WTC11 (cell line): ENCODE data around the gene CDR2. TPM values are rescaled to one million over a fixed set of nuclear protein-coding genes. Genes with fewer than 3 reads are reported as not detected.

Experiments used
- ATAC-seq: fragments of 200-7000 bp; cut with Tn5 transposase; 2 replicates; pipeline ENCODE4 v1.10.0; 2021; ENCODE audit warnings: mild to moderate bottlenecking, moderate library complexity
- CTCF ChIA-PET: fragments of 300-600 bp; sonication (Branson Sonifier 250); formaldehyde crosslinking; loops from one replicate; lab custom pipeline; 2021; ENCODE audit warnings: antibody characterized with exemption; lab: Charles Lee
- POLR2A ChIA-PET: fragments of 350-600 bp; sonication (Branson Sonifier 250); formaldehyde crosslinking; loops from one replicate; lab custom pipeline; 2021; ENCODE audit warnings: antibody characterized with exemption; lab: Charles Lee
- DNase-seq: peaks from one replicate; pipeline ENCODE4 v3.0.0; 2021; ENCODE audit warnings: low spot score
- H3K27ac Mint-ChIP-seq: 2 replicates; pipeline ENCODE4 v1.8.0; 2021; ENCODE audit warnings: mixed read lengths
- H3K27me3 Mint-ChIP-seq: 2 replicates; pipeline ENCODE4 v1.8.0; 2021; ENCODE audit warnings: low read depth, mild to moderate bottlenecking, moderate library complexity, mixed read lengths
- H3K36me3 Mint-ChIP-seq: 2 replicates; pipeline ENCODE4 v1.8.0; 2021; ENCODE audit warnings: mixed read lengths
- H3K4me1 Mint-ChIP-seq: 2 replicates; pipeline ENCODE4 v1.8.0; 2022; ENCODE audit warnings: mixed read lengths
- H3K4me3 Mint-ChIP-seq: 2 replicates; pipeline ENCODE4 v1.8.0; 2021; ENCODE audit warnings: mild to moderate bottlenecking, moderate library complexity, mixed read lengths
- H3K9me3 Mint-ChIP-seq: 2 replicates; pipeline ENCODE4 v1.8.0; 2021; ENCODE audit warnings: mixed read lengths
- ATF2 ChIP-seq: sonication (generic); formaldehyde crosslinking; IDR thresholded peaks from 2 replicates; pipeline ENCODE4 v1.8.1; 2022; ENCODE audit warnings: low read depth, missing genetic modification reagents, borderline replicate concordance
- ATF6 ChIP-seq: sonication (generic); formaldehyde crosslinking; IDR thresholded peaks from 2 replicates; pipeline ENCODE4 v1.8.1; 2023; ENCODE audit warnings: mild to moderate bottlenecking, missing genetic modification reagents
- E2F5 ChIP-seq: sonication (generic); formaldehyde crosslinking; IDR thresholded peaks from 2 replicates; pipeline ENCODE4 v1.8.1; 2022; ENCODE audit warnings: mild to moderate bottlenecking, moderate library complexity, missing genetic modification reagents
- ERG ChIP-seq: fragments of 250-450 bp; sonication (Bioruptor Pico); IDR thresholded peaks from 2 replicates; pipeline ENCODE4 v1.8.0; 2021; ENCODE audit warnings: mild to moderate bottlenecking
- GABPB1 ChIP-seq: sonication (generic); formaldehyde crosslinking; IDR thresholded peaks from 2 replicates; pipeline ENCODE4 v1.8.1; 2023; ENCODE audit warnings: mild to moderate bottlenecking, missing genetic modification reagents
- GRHL2 ChIP-seq: fragments of 250-450 bp; sonication (Bioruptor Pico); IDR thresholded peaks from 2 replicates; pipeline ENCODE4 v1.8.0; 2022; ENCODE audit warnings: mild to moderate bottlenecking, moderate library complexity; ENCODE audit not compliant: insufficient replicate concordance, severe bottlenecking
- HMGA2 ChIP-seq: fragments of 250-450 bp; sonication (Bioruptor Pico); IDR thresholded peaks from 2 replicates; pipeline ENCODE4 v1.4.0; 2021; ENCODE audit warnings: mild to moderate bottlenecking, moderate library complexity
- KAT7 ChIP-seq: sonication (generic); formaldehyde crosslinking; IDR thresholded peaks from 2 replicates; pipeline ENCODE4 v1.8.1; 2023; ENCODE audit warnings: missing genetic modification reagents, mild to moderate bottlenecking, borderline replicate concordance
- MXD4 ChIP-seq: fragments of 250-450 bp; sonication (Bioruptor Pico); IDR thresholded peaks from 2 replicates; pipeline ENCODE4 v1.8.0; 2021; ENCODE audit warnings: mild to moderate bottlenecking, moderate library complexity, borderline replicate concordance
- NFATC4 ChIP-seq: fragments of 250-450 bp; sonication (Bioruptor Pico); IDR thresholded peaks from 2 replicates; pipeline ENCODE4 v1.9.0; 2021; ENCODE audit warnings: mild to moderate bottlenecking
- NFE2L1 ChIP-seq: sonication (generic); formaldehyde crosslinking; IDR thresholded peaks from 2 replicates; pipeline ENCODE4 v1.8.1; 2023; ENCODE audit warnings: missing genetic modification reagents
- NFYB ChIP-seq: sonication (generic); formaldehyde crosslinking; conservative IDR thresholded peaks from 2 replicates; pipeline ENCODE4 v1.8.0; 2022; ENCODE audit warnings: low read depth, missing genetic modification reagents
- NR2C2 ChIP-seq: sonication (generic); formaldehyde crosslinking; IDR thresholded peaks from 2 replicates; pipeline ENCODE4 v1.8.0; 2022; ENCODE audit warnings: mild to moderate bottlenecking, missing genetic modification reagents
- SP1 ChIP-seq: sonication (generic); formaldehyde crosslinking; conservative IDR thresholded peaks from 2 replicates; pipeline ENCODE4 v1.8.1; 2022; ENCODE audit warnings: missing genetic modification reagents
- TCF7 ChIP-seq: sonication (generic); formaldehyde crosslinking; IDR thresholded peaks from 2 replicates; pipeline ENCODE4 v1.8.0; 2022; ENCODE audit warnings: mild to moderate bottlenecking, low read depth, missing genetic modification reagents, moderate library complexity
- TEAD4 ChIP-seq: sonication (generic); formaldehyde crosslinking; IDR thresholded peaks from 2 replicates; pipeline ENCODE4 v1.8.0; 2022; ENCODE audit warnings: mild to moderate bottlenecking, missing genetic modification reagents
- USF2 ChIP-seq: sonication (generic); formaldehyde crosslinking; IDR thresholded peaks from 2 replicates; pipeline ENCODE4 v1.8.1; 2023; ENCODE audit warnings: mild to moderate bottlenecking, missing genetic modification reagents, moderate library complexity
- ZMAT4 ChIP-seq: fragments of 250-450 bp; sonication (Bioruptor Pico); IDR thresholded peaks from 2 replicates; pipeline ENCODE4 v1.9.0; 2021; ENCODE audit warnings: mild to moderate bottlenecking
- ZNF138 ChIP-seq: sonication (generic); formaldehyde crosslinking; conservative IDR thresholded peaks from 2 replicates; pipeline ENCODE4 v1.8.1; 2022; ENCODE audit warnings: mild to moderate bottlenecking, moderate library complexity, missing genetic modification reagents
- ZNF317 ChIP-seq: sonication (generic); formaldehyde crosslinking; IDR thresholded peaks from 2 replicates; pipeline ENCODE4 v1.8.1; 2023; ENCODE audit warnings: low read depth, mild to moderate bottlenecking, moderate library complexity, missing genetic modification reagents, borderline replicate concordance
- ZNF416 ChIP-seq: fragments of 250-450 bp; sonication (Bioruptor Pico); IDR thresholded peaks from 2 replicates; pipeline ENCODE4 v1.9.0; 2021; ENCODE audit warnings: mild to moderate bottlenecking, inconsistent platforms
- total RNA-seq: library from RNA; stranded (reverse); gene quantifications from 3 replicates; pipeline ENCODE4 v1.2.3, GENCODE V29; 2021

Gene CDR2
- total RNA-seq, 1 experiment from 2014 or later, result 40.9 TPM

GRCh38 chr16:22325598-22326368 lies 48.6 kb downstream of the CDR2 start:
- no peak for ATAC-seq
- ChIA-PET CTCF (interaction anchor here (1.9 kb wide), 1 partner anchor 25 kb away, joined by 6 read pairs; no protein-coding TSS in a partner anchor), POLR2A (no interaction called here)
- Mint-ChIP-seq H3K4me3 (no peak overlapping the region), H3K4me1 (no peaks in the 10 kb centered on the region), H3K27ac (no peak overlapping the region), H3K9me3 (no peaks in the 10 kb centered on the region), H3K36me3 (peaks cover 34% of the 10 kb centered on the region), H3K27me3 (no peaks in the 10 kb centered on the region)
- no peak for DNase-seq
- no peak for TF ChIP-seq ERG (CRISPR knock-in tag)

- Mint-ChIP-seq H3K27me3 (no peaks in the 10 kb centered on the region), H3K4me3 (no peak overlapping the region), H3K36me3 (peaks cover 31% of the 10 kb centered on the region), H3K9me3 (no peaks in the 10 kb centered on the region), H3K27ac (no peak overlapping the region), H3K4me1 (no peaks in the 10 kb centered on the region)
- ATAC-seq, result no peak
- ChIA-PET POLR2A (no interaction called here), CTCF (interaction anchor here (1.9 kb wide), 1 partner anchor 25 kb away, joined by 6 read pairs; no protein-coding TSS in a partner anchor)
- no peak for TF ChIP-seq SP1
- TF ChIP-seq ZNF317 (CRISPR knock-in tag), result no peak
- no peak for DNase-seq
These were observed 49.4 kb downstream of the CDR2 start for GRCh38 chr16:22324787-22325597.

GRCh38 chr16:22323959-22324786 lies 50.2 kb downstream of the CDR2 start:
- Mint-ChIP-seq H3K36me3 (peaks cover 30% of the 10 kb centered on the region), H3K4me1 (no peaks in the 10 kb centered on the region), H3K27ac (no peak overlapping the region), H3K27me3 (no peaks in the 10 kb centered on the region), H3K4me3 (no peak overlapping the region), H3K9me3 (no peaks in the 10 kb centered on the region)
- ChIA-PET CTCF (interaction anchor here (1.9 kb wide), 1 partner anchor 24 kb away, joined by 6 read pairs; no protein-coding TSS in a partner anchor), POLR2A (no interaction called here)
- ATAC-seq (no peak), DNase-seq (no peak)
- no peak for TF ChIP-seq ZMAT4 (CRISPR knock-in tag)
- no peak for TF ChIP-seq TCF7 (CRISPR knock-in tag)
- no peak for TF ChIP-seq NR2C2
- no peak for TF ChIP-seq KAT7 (CRISPR knock-in tag)
- no peak for TF ChIP-seq ZNF138
- TF ChIP-seq TEAD4 (CRISPR knock-in tag), result no peak
- TF ChIP-seq GABPB1 (CRISPR knock-in tag), result no peak
- no peak for TF ChIP-seq HMGA2 (CRISPR knock-in tag)
- no peak for TF ChIP-seq ZNF416 (CRISPR knock-in tag)
- no peak for TF ChIP-seq USF2
- no peak for TF ChIP-seq NFE2L1 (CRISPR knock-in tag)
- no peak for TF ChIP-seq NFYB (CRISPR knock-in tag)
- TF ChIP-seq MXD4 (CRISPR knock-in tag), result no peak
- TF ChIP-seq NFATC4, result no peak
- TF ChIP-seq GRHL2 (CRISPR knock-in tag), result no peak
- TF ChIP-seq E2F5 (CRISPR knock-in tag), result no peak
- TF ChIP-seq ATF2 (CRISPR knock-in tag), result no peak
- no peak for TF ChIP-seq ATF6
